VCaP (cell line): ENCODE results near the gene OR10A3.

ENCODE experiments used
- H3K27ac ChIP-seq: fragments of 450-650 bp; 2 replicates; pipeline ENCODE4 v1.5.1; 2017
- CTCF ChIP-seq: fragments of 450-650 bp; conservative IDR thresholded peaks from 2 replicates; pipeline ENCODE4 v1.5.1; 2017; ENCODE audit warnings: mild to moderate bottlenecking, moderate library complexity

OR10A3 gene

DNA sequence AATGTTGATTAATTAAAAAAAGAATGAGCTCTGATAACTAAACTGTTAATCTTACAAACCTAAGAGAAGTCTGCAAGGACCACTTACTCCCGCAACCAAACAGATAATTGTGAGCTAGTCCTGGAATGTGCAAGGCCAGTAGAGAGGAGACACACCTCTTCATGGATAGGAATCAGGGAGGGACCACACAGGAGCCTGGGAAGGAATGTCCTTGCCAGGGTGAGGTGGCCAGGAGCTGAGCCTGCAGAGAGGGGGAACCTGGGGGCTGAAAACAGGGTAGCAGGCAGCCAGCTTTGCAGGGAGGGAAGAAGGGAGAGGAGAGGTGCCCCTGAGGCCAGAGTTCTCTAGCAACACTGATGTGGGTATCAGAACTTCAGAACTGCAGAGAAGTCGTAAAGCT, 33.2 kb upstream of the OR10A3 start:
- TF ChIP-seq CTCF = no peak
- no peak overlapping the region for H3K27ac ChIP-seq

GRCh38 chr11:7973011-7973410, 31.5 kb upstream of the OR10A3 start:
- H3K27ac ChIP-seq = no peak overlapping the region
- TF ChIP-seq CTCF = no peak

DNA sequence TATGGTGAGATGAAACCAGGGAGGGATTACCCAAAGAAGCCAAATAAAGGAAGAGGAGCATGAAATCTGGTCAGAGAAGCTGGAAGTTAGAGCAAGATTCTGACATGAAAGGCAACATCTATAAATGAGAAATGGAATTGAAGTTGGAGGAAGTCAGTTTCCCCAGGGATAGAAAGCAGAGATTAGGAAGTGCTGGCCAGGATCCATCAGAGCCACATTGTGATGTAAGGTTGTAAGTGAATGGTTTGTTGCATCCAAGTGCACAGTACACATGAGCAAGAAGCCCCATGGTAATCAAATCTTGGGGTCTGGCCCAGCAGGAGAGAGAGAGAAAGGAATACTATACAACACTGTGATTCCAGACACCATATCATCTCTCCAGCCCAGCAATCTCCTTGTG, 30.3 kb upstream of the OR10A3 start:
- no peak overlapping the region for H3K27ac ChIP-seq

DNA sequence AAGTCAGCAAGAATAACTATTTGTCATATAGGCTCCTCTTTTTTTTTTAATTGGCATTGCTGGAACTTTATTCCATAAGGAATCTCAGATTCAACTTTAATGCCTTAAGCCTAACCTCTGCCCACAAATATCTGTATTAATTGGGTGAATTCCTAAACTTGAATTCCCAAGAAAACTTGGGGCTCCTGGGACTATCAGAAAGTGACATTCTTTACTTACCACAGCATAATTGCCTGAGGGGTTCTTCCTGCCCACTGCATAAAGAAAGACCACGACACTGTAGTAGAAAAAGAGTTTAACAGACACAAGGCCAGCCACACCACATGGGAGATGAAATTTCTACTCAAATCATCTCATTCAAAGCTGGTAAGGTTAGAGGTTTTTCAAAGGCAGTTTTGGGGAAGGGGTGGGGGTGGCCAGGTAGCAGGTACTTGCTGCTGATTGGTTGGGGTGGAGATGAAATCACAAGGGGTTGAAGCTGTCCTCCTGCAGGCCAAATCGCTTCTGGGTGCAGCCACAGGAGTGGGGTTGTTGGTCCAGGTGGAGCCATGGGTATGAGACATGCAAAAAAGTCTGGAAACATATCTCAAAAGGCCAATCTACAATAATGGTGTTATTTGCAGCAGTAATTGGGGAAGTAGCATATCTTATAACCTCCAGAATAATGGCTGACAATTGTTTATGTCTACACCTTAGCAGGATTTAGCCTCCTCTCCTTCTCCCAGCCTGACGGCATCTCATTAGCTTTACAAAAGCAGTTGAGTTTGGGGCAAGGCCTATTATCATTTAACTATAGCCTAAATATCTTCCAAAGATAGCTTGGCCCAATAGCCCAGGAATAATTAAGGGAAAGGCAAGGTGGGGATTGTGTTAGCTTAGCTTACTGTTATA, 28.5 kb upstream of the OR10A3 start:
- TF ChIP-seq CTCF = no peak
- H3K27ac ChIP-seq = no peak overlapping the region

More for the DNA sequence above, 30.3 kb upstream of the OR10A3 start:
- no peak for TF ChIP-seq CTCF

- no peak for TF ChIP-seq CTCF
- no peak overlapping the region for H3K27ac ChIP-seq
These were observed 27.2 kb upstream of the OR10A3 start for GRCh38 chr11:7968686-7969085.

- TF ChIP-seq CTCF = no peak
- H3K27ac ChIP-seq = no peak overlapping the region
These were observed 26.3 kb upstream of the OR10A3 start for GRCh38 chr11:7967826-7968225.

GRCh38 chr11:7967097-7967496, 25.6 kb upstream of the OR10A3 start:
- no peak overlapping the region for H3K27ac ChIP-seq
- TF ChIP-seq CTCF = no peak
